WI38 (cell line): ENCODE data around the gene TMEM47.

ENCODE experiments used
- H3K4me3 ChIP-seq: 2 replicates; pipeline ENCODE4 v1.5.1; 2011; ENCODE audit warnings: low read depth, mild to moderate bottlenecking, control low read depth, low read length
- TF ChIP-seq, protein P1 (sequence below): IDR thresholded peaks from 2 replicates; pipeline ENCODE4 v1.5.1; 2012; ENCODE audit warnings: low read depth, mild to moderate bottlenecking, control low read depth, low read length

Gene TMEM47

DNA sequence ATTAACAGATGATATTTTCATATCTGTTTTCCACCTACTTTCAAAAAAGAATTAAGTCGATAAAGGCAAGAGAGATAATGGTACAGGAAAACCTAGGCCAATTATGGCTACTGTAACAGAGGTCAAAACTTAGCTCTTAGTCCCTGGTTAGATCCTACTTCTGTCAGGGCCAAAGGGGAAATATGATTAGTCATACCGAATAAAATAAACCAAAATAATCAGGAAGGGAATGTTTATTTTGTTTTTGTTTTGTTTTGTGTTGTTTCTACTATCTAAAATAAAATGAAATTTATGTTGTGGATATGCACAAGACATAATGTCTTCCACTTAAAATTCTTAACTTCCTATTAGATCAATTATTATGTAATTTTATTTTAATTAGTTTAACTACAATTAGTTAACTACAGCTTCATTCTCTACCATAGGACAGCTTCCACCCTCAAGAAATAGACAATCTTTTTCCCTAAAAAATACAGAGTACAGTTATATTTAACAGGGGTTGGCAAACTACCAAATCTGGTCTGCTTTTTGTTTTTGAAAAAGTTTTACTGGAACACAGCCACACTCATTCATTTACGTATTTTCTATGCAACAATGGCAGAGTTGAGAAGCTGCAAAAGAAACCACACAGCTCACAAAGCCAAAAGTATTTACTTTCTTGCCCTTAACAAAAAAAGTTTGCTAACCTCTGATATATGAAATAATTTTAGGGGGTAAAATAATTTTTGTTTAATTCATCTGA lies 25.4 kb downstream of the TMEM47 start:
- no peak overlapping the region for H3K4me3 ChIP-seq
- TF ChIP-seq, protein P1, sequence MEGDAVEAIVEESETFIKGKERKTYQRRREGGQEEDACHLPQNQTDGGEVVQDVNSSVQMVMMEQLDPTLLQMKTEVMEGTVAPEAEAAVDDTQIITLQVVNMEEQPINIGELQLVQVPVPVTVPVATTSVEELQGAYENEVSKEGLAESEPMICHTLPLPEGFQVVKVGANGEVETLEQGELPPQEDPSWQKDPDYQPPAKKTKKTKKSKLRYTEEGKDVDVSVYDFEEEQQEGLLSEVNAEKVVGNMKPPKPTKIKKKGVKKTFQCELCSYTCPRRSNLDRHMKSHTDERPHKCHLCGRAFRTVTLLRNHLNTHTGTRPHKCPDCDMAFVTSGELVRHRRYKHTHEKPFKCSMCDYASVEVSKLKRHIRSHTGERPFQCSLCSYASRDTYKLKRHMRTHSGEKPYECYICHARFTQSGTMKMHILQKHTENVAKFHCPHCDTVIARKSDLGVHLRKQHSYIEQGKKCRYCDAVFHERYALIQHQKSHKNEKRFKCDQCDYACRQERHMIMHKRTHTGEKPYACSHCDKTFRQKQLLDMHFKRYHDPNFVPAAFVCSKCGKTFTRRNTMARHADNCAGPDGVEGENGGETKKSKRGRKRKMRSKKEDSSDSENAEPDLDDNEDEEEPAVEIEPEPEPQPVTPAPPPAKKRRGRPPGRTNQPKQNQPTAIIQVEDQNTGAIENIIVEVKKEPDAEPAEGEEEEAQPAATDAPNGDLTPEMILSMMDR, result no peak

DNA sequence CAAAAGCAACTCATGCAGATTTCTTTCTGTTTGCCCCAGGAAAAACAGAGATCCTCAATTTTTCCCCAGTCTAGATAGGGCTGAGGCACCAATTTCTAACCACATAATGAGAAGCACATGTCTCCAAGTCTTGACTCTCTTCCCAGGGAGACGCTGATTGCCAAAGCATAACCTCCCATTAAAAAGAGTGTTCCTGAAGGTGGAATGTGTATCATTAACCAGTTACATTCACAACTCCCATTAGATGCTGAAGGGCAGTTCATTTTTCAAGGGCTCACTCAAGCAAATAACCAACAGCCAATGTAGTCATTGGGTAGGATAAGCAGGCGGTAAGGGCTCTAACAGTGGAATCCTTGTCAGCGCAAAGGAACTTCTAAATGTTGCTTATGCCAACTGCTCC lies 27.5 kb downstream of the TMEM47 start:
- no peak overlapping the region for H3K4me3 ChIP-seq

DNA sequence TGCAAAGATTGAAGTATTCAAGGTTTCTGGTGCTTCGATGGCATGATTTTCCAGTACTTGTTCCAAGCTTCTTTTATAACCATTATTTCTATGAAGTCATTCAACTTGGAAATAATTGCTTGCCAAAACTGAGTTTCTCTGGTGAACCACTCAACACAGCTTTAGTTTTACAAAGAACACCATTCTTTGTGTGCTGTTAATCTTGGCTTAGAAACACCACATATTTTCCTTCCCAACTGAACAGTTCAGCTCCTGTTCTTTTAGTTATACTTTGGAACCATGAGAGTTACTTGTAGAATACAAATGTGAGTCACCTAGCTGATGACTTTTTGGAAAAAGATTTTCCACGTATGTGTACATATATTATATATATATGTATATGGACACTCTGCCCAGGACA lies 32.7 kb downstream of the TMEM47 start:
- TF ChIP-seq, protein P1, result no peak
- H3K4me3 ChIP-seq, result no peak overlapping the region

More for the DNA sequence above, 27.5 kb downstream of the TMEM47 start:
- TF ChIP-seq, protein P1, result no peak

DNA sequence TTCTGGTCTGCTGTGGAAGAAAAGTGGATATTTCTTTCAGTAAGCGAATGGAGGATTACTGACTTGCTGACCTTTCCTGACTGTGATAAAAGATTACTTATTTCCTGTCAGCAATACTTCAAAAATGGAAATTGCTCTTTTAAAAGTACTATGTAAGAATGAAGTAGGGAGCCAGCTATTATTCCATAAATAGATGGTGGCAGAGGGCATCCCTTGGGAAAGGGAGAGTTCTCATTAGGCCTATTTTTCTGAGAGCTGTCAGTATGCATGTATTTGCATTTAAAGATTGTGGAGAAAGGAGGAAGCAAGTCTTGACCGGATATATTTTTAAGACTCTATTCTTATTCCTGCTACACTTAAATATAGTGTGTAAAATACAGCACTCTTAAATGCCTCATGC lies 37.2 kb downstream of the TMEM47 start:
- TF ChIP-seq, protein P1, result no peak
- H3K4me3 ChIP-seq, result no peak overlapping the region

DNA sequence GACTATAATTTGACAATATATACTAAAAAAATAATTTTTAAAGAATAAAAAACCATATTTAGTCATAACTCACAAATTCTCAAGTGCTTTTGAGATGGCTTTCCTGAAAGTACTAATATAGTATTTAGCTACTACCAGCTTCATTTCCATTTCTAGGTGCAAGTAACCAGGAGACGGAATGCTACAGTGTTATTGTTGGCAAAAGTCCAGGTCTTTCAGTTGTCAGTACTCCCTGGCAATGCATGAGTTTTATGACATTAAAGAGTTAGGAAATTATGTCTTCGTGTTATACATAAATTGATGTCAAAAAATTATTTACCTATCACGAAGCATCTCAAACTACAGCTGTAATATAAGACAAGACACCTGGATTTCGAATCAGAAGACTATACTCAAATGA lies 45.0 kb downstream of the TMEM47 start:
- TF ChIP-seq, protein P1, result no peak
- H3K4me3 ChIP-seq, result no peak overlapping the region

DNA sequence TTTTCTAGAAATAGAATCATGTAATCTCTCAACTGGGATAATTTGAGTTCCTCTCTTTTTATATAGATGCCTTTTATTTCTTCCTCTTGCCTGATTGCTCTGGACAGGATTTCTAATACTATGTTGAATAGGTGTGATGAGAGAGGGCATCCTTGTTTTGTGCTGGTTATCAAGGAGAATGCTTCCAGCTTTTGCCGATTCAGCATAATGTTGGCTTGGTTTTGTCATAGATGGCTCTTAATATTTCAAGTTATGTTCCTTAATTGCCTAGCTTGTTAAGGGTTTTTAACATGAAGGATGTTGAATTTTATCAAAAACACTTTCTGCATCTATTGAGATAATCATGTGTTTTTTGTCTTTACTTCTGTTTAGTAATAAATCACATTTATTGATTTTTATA lies 58.7 kb downstream of the TMEM47 start:
- TF ChIP-seq, protein P1, result no peak
- no peak overlapping the region for H3K4me3 ChIP-seq

DNA sequence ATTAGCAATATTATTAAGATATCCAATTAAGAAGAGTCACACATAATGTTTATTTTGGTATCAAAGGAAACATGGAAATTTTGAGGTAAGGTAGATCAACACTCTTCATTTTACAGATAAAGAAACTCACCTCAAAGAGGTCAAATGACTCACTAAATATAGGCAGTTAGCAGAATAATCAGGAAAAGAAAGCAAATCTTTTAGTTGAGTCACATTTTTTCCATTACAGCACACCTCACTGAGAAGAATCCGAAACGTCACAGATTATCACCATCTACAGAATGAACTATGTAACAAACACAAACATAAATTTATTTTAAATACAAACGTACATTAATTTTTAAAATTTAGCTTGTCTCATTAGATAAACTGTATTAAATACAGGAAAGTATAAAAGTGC lies 70.1 kb downstream of the TMEM47 start:
- TF ChIP-seq, protein P1, result no peak
- H3K4me3 ChIP-seq, result no peak overlapping the region
